ENCODE measurements around the gene TSNAX. TPM values are rescaled to one million over a fixed set of nuclear protein-coding genes. Genes with fewer than 3 reads are reported as not detected.
A peak's percentile ranks its signal among the peaks of the same experiment; 100 is the strongest.

TSNAX gene
- polyA plus RNA-seq, 1 donor (not counting 4 experiments of a cell fraction or from before 2014, with no cell fraction given), result 32.6 TPM

DNA sequence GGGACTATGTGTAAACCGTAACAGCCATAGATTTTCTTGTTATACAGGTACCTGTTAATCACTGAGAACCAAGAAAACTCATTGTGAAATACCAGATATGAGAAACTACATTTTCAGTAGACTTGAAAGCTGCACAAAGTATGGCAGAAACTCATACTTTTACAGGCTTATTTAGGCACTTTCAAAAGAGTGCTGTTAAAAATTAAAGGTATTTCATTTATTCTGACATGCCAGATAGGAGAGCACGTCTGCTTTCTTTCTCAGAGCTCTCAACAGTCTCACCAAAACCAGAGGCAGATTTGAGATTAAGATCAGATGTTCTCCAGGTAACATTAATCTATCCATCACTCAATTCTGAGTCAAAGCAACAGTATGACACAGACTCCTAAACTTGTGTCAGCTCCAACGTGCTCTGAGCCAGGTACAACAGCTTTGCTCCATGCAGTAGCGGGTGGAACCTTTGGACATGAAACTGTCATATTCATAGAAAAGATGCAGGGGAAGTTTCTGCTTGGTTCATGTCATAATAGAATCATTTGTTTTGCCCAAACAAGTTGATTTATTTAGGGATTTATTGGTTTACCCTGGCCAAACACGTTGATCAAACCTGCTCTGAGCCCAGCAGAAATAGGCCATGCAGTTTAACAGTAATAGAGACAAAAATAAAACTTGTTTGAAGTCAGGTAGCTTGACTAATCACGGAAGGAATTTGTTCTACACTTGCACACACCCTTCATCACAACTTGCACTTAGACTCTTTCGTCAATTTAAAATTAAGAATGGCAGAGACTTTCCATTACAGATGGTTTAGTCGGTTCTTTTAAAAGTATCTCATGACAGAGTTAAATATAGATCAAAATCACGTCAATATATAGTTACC lies 20.8 kb upstream of the TSNAX start:
- Histone ChIP-seq H3K27me3 (ENCODE audit: control insufficient read depth, extremely low read depth, insufficient read depth, low read length) (no peaks in the 10 kb centered on the region), H3K4me2 (ENCODE audit: control insufficient read depth, extremely low read depth, insufficient read depth, low read depth, low read length) (no peak overlapping the region), H3K4me3 (ENCODE audit: control insufficient read depth in 2 of 3, extremely low read depth in 1 of 3, insufficient read depth in 2 of 3, low read depth in 1 of 3, low read length in 3 of 3) (no peak overlapping the region), H3K79me2 (ENCODE audit: control insufficient read depth, insufficient read depth, low read length) (no peaks in the 10 kb centered on the region), H3K4me1 (ENCODE audit: control insufficient read depth, extremely low read depth, insufficient read depth, low read length) (peaks cover 8% of the 10 kb centered on the region), H3K9me3 (ENCODE audit: control insufficient read depth, low read depth, low read length) (no peaks in the 10 kb centered on the region), H2AFZ (ENCODE audit: control insufficient read depth, low read length) (peak overlapping the region; percentile 41), H3K9me1 (ENCODE audit: control insufficient read depth, extremely low read depth, insufficient read depth, low read length) (no peaks in the 10 kb centered on the region), H3K36me3 (ENCODE audit: control insufficient read depth in 2 of 2, extremely low read depth in 1 of 2, insufficient read depth in 2 of 2, low read length in 2 of 2) (no peaks in the 10 kb centered on the region), H4K20me1 (ENCODE audit: control insufficient read depth, extremely low read depth, insufficient read depth, low read length) (no peaks in the 10 kb centered on the region), H3K27ac (ENCODE audit: control insufficient read depth, insufficient read depth, low read length) (no peak overlapping the region), H3K9ac (ENCODE audit: control insufficient read depth, extremely low read depth, insufficient read depth, low read length) (no peak overlapping the region)
- FAIRE-seq, result no peak
- dilution Hi-C loops (cut with MboI; ENCODE audit: extremely low pct_ligation_motif_present, low sequenced_read_pairs), result no loop called here
- TF ChIP-seq EZH2 (IDR thresholded peaks at IDR 0.05; ENCODE audit: low read length), result no peak
- TF ChIP-seq, protein P1, sequence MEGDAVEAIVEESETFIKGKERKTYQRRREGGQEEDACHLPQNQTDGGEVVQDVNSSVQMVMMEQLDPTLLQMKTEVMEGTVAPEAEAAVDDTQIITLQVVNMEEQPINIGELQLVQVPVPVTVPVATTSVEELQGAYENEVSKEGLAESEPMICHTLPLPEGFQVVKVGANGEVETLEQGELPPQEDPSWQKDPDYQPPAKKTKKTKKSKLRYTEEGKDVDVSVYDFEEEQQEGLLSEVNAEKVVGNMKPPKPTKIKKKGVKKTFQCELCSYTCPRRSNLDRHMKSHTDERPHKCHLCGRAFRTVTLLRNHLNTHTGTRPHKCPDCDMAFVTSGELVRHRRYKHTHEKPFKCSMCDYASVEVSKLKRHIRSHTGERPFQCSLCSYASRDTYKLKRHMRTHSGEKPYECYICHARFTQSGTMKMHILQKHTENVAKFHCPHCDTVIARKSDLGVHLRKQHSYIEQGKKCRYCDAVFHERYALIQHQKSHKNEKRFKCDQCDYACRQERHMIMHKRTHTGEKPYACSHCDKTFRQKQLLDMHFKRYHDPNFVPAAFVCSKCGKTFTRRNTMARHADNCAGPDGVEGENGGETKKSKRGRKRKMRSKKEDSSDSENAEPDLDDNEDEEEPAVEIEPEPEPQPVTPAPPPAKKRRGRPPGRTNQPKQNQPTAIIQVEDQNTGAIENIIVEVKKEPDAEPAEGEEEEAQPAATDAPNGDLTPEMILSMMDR (optimal IDR thresholded peaks at IDR 0.05 in 1 of 3, IDR thresholded peaks at IDR 0.05 in 1 of 3, conservative IDR thresholded peaks at IDR 0.05 in 1 of 3; ENCODE audit: extremely low read depth in 1 of 3, insufficient read depth in 2 of 3, low read length in 3 of 3), result no peak
- DNase-seq (ENCODE audit: low read depth, low spot score), result no peak

DNA sequence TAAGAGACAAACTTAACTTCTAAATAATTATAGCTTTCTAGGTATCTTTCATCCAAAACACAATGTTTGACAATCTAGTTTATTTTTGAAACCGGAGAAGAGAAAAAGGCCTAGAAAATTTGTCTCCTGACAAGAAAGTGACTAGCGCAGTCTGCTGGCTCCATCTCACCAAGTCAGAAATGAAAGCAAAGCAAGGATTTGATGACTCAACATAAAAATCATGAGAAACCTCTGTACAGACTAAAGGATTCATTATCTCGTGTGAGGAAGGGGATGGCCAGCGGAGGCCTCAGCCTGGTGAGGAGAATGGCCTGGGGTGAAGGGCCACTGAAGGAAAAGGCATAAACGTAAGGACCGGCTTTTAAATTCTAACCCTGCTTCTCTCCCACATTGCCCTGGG lies 20.0 kb upstream of the TSNAX start:
- H2AFZ ChIP-seq (ENCODE audit: control insufficient read depth, low read length), result no peak overlapping the region
- H3K4me2 ChIP-seq (ENCODE audit: control insufficient read depth, extremely low read depth, insufficient read depth, low read depth, low read length), result no peak overlapping the region
- FAIRE-seq, result no peak

More for the DNA sequence above, 20.0 kb upstream of the TSNAX start:
- no peak overlapping the region for H3K4me3 ChIP-seq (ENCODE audit: control insufficient read depth in 2 of 3, extremely low read depth in 1 of 3, insufficient read depth in 2 of 3, low read depth in 1 of 3, low read length in 3 of 3)
- no peaks in the 10 kb centered on the region for H3K9me3 ChIP-seq (ENCODE audit: control insufficient read depth, low read depth, low read length)
- H3K4me1 ChIP-seq (ENCODE audit: control insufficient read depth, extremely low read depth, insufficient read depth, low read length), result peaks cover 12% of the 10 kb centered on the region
- no peak for DNase-seq (ENCODE audit: low read depth, low spot score)
- H4K20me1 ChIP-seq (ENCODE audit: control insufficient read depth, extremely low read depth, insufficient read depth, low read length), result no peaks in the 10 kb centered on the region
- H3K27ac ChIP-seq (ENCODE audit: control insufficient read depth, insufficient read depth, low read length), result no peak overlapping the region
- dilution Hi-C loops (cut with MboI; ENCODE audit: extremely low pct_ligation_motif_present, low sequenced_read_pairs), result no loop called here
- TF ChIP-seq, protein P1 (optimal IDR thresholded peaks at IDR 0.05 in 1 of 3, IDR thresholded peaks at IDR 0.05 in 1 of 3, conservative IDR thresholded peaks at IDR 0.05 in 1 of 3; ENCODE audit: extremely low read depth in 1 of 3, insufficient read depth in 2 of 3, low read length in 3 of 3), result no peak
- TF ChIP-seq EZH2 (IDR thresholded peaks at IDR 0.05; ENCODE audit: low read length), result no peak
- no peaks in the 10 kb centered on the region for H3K79me2 ChIP-seq (ENCODE audit: control insufficient read depth, insufficient read depth, low read length)
- H3K27me3 ChIP-seq (ENCODE audit: control insufficient read depth, extremely low read depth, insufficient read depth, low read length), result no peaks in the 10 kb centered on the region
- H3K36me3 ChIP-seq (ENCODE audit: control insufficient read depth in 2 of 2, extremely low read depth in 1 of 2, insufficient read depth in 2 of 2, low read length in 2 of 2), result no peaks in the 10 kb centered on the region
- H3K9ac ChIP-seq (ENCODE audit: control insufficient read depth, extremely low read depth, insufficient read depth, low read length), result no peak overlapping the region
- H3K9me1 ChIP-seq (ENCODE audit: control insufficient read depth, extremely low read depth, insufficient read depth, low read length), result no peaks in the 10 kb centered on the region
